Measurements from ENCODE around the gene TMED6. TPM values are rescaled to one million over a fixed set of nuclear protein-coding genes. Genes with fewer than 3 reads are reported as not detected.
"Not testable (repeated sequence)": the region's sequence is repeated elsewhere in the genome, so short reads cannot be mapped to it uniquely, and the experiment has no call there.

TMED6 gene
- total RNA-seq, 1 experiment from 2014 or later, result not detected

GRCh38 chr16:69309316-69309715, 42.3 kb downstream of the TMED6 start:
- no peaks in the 10 kb centered on the region for H3K4me1 ChIP-seq
- H3K27me3 ChIP-seq, result no peaks in the 10 kb centered on the region
- no peak overlapping the region for H3K4me3 ChIP-seq
- no peaks in the 10 kb centered on the region for H3K9me3 ChIP-seq (replicated peaks)
- no peak overlapping the region for H3K27ac ChIP-seq
- DNase-seq, result no peak
- 0 out of 2 replicates have a peak, but pooled peaks cover 4% of the 10 kb centered on the region for H3K36me3 ChIP-seq

- H3K4me1 ChIP-seq, result no peaks in the 10 kb centered on the region
- no peaks in the 10 kb centered on the region for H3K36me3 ChIP-seq
- no peaks in the 10 kb centered on the region for H3K27me3 ChIP-seq
- no peak overlapping the region for H3K4me3 ChIP-seq
- DNase-seq, result no peak
- no peaks in the 10 kb centered on the region for H3K9me3 ChIP-seq (replicated peaks)
- no peak overlapping the region for H3K27ac ChIP-seq
Measured at GRCh38 chr16:69307856-69308255, 43.7 kb downstream of the TMED6 start.

- Histone ChIP-seq H3K36me3 (no peaks in the 10 kb centered on the region), H3K4me3 (no peak overlapping the region), H3K27me3 (no peaks in the 10 kb centered on the region), H3K9me3 (replicated peaks) (no peaks in the 10 kb centered on the region), H3K27ac (no peak overlapping the region), H3K4me1 (no peaks in the 10 kb centered on the region)
- DNase-seq, result no peak
Measured at GRCh38 chr16:69307091-69307490, 44.5 kb downstream of the TMED6 start.

- Histone ChIP-seq H3K27me3 (no peaks in the 10 kb centered on the region), H3K27ac (no peak overlapping the region), H3K4me1 (no peaks in the 10 kb centered on the region), H3K36me3 (no peaks in the 10 kb centered on the region), H3K9me3 (replicated peaks) (no peaks in the 10 kb centered on the region), H3K4me3 (no peak overlapping the region)
- DNase-seq, result no peak
Measured at GRCh38 chr16:69306031-69306430, 45.6 kb downstream of the TMED6 start.

- Histone ChIP-seq H3K36me3 (no peaks in the 10 kb centered on the region), H3K4me1 (no peaks in the 10 kb centered on the region), H3K27me3 (no peaks in the 10 kb centered on the region), H3K4me3 (no peak overlapping the region), H3K27ac (no peak overlapping the region), H3K9me3 (replicated peaks) (no peaks in the 10 kb centered on the region)
- DNase-seq, result no peak
Measured at GRCh38 chr16:69302301-69302700, 49.3 kb downstream of the TMED6 start.

- Histone ChIP-seq H3K27ac (no peak overlapping the region), H3K4me1 (no peaks in the 10 kb centered on the region), H3K27me3 (no peaks in the 10 kb centered on the region), H3K4me3 (no peak overlapping the region), H3K9me3 (replicated peaks) (no peaks in the 10 kb centered on the region), H3K36me3 (no peaks in the 10 kb centered on the region)
- DNase-seq, result no peak
Measured at GRCh38 chr16:69301861-69302260, 49.7 kb downstream of the TMED6 start.

- DNase-seq, result no peak
- Histone ChIP-seq H3K36me3 (no peaks in the 10 kb centered on the region), H3K4me3 (no peak overlapping the region), H3K4me1 (no peaks in the 10 kb centered on the region), H3K27me3 (no peaks in the 10 kb centered on the region), H3K9me3 (replicated peaks) (no peaks in the 10 kb centered on the region), H3K27ac (no peak overlapping the region)
Measured at GRCh38 chr16:69301187-69301586, 50.4 kb downstream of the TMED6 start.

GRCh38 chr16:69298261-69298660, 53.3 kb downstream of the TMED6 start:
- Histone ChIP-seq H3K36me3 (no peaks in the 10 kb centered on the region), H3K27ac (no peak overlapping the region), H3K4me1 (no peaks in the 10 kb centered on the region), H3K9me3 (replicated peaks) (no peaks in the 10 kb centered on the region), H3K4me3 (no peak overlapping the region), H3K27me3 (no peaks in the 10 kb centered on the region)
- no peak for DNase-seq

- H3K27ac ChIP-seq; H3K27me3 ChIP-seq; H3K4me1 ChIP-seq; H3K9me3 ChIP-seq (replicated peaks); H3K4me3 ChIP-seq; DNase-seq; H3K36me3 ChIP-seq: not testable (repeated sequence)
Measured at GRCh38 chr16:69296771-69297170, 54.8 kb downstream of the TMED6 start.

- Histone ChIP-seq H3K9me3 (replicated peaks) (no peaks in the 10 kb centered on the region), H3K27ac (no peak overlapping the region), H3K4me3 (no peak overlapping the region), H3K4me1 (no peaks in the 10 kb centered on the region), H3K27me3 (no peaks in the 10 kb centered on the region), H3K36me3 (no peaks in the 10 kb centered on the region)
- no peak for DNase-seq
Measured at GRCh38 chr16:69294051-69294450, 57.5 kb downstream of the TMED6 start.

- no peak overlapping the region for H3K4me3 ChIP-seq
- no peaks in the 10 kb centered on the region for H3K9me3 ChIP-seq (replicated peaks)
- no peak overlapping the region for H3K27ac ChIP-seq
- no peak for DNase-seq
- H3K4me1 ChIP-seq, result no peaks in the 10 kb centered on the region
- H3K27me3 ChIP-seq, result no peaks in the 10 kb centered on the region
- no peaks in the 10 kb centered on the region for H3K36me3 ChIP-seq
Measured at GRCh38 chr16:69293401-69293800, 58.2 kb downstream of the TMED6 start.

Other genes with a start within 250 kb of the TMED6 start
- 0.08 and 0.25 TPM in 2 replicates for gene HAS3, start 246.1 kb downstream of the TMED6 start, total RNA-seq (2014; rRNA removed; shearing (Covaris generic))
- 38.2 and 42.3 TPM in 2 replicates for gene CHTF8, start 219.2 kb downstream of the TMED6 start, total RNA-seq (2014; rRNA removed; shearing (Covaris generic))
- 23.8 and 31.4 TPM in 2 replicates for gene UTP4, start 219.1 kb downstream of the TMED6 start, total RNA-seq (2014; rRNA removed; shearing (Covaris generic))
- gene SNTB2, start 164.6 kb downstream of the TMED6 start, total RNA-seq (2014; rRNA removed; shearing (Covaris generic)), result 12.5 and 14.0 TPM in 2 replicates
- gene VPS4A, start 40.4 kb downstream of the TMED6 start, total RNA-seq (2014; rRNA removed; shearing (Covaris generic)), result 20.9 and 25.5 TPM in 2 replicates
- 9.7 and 10.3 TPM in 2 replicates for gene PDF, start 21.2 kb downstream of the TMED6 start, total RNA-seq (2014; rRNA removed; shearing (Covaris generic))
- 31.5 and 31.8 TPM in 2 replicates for gene COG8, start 12.2 kb downstream of the TMED6 start, total RNA-seq (2014; rRNA removed; shearing (Covaris generic))
- gene NIP7, start 12.0 kb downstream of the TMED6 start, total RNA-seq (2014; rRNA removed; shearing (Covaris generic)), result 29.7 and 31.8 TPM in 2 replicates
- gene TERF2, start 34.2 kb upstream of the TMED6 start, total RNA-seq (2014; rRNA removed; shearing (Covaris generic)), result 11.2 and 14.4 TPM in 2 replicates
- 99.5 and 110 TPM in 2 replicates for gene CYB5B, start 72.8 kb upstream of the TMED6 start, total RNA-seq (2014; rRNA removed; shearing (Covaris generic))
- gene NFAT5, start 214.2 kb upstream of the TMED6 start, total RNA-seq (2014; rRNA removed; shearing (Covaris generic)), result 5.6 and 5.7 TPM in 2 replicates

Measured in SJCRH30 (cell line).